T-cell (primary cell): ENCODE data around the gene MYLK3. TPM values are rescaled to one million over a fixed set of nuclear protein-coding genes. Genes with fewer than 3 reads are reported as not detected.

Experiments used
- ATAC-seq, 4 experiments: fragments of 200-7000 bp in 3 of 4; fragments of 150-1000 bp in 1 of 4; cut with Tn5 transposase; replicated peaks in 1 of 4; 1 replicate in 3 of 4; 2 replicates in 1 of 4; pipeline ENCODE4 v1.10.0; 2021; ENCODE audit warnings: moderate library complexity in 3 of 4, mild to moderate bottlenecking in 2 of 4, moderate number of reproducible peaks in 1 of 4
- CTCF ChIA-PET, 2 donors: fragments of 300-600 bp; sonication (Branson Sonifier 250); formaldehyde crosslinking; loops; one replicate each; lab custom pipeline; 2022; ENCODE audit warnings: antibody characterized with exemption in 2 of 2; lab: Charles Lee
- POLR2A ChIA-PET, 2 donors: fragments of 300-600 bp; sonication (Branson Sonifier 250); formaldehyde crosslinking; loops; one replicate each; lab custom pipeline; 2022; ENCODE audit warnings: antibody characterized with exemption in 2 of 2; lab: Charles Lee
- DNase-seq, 35 experiments: peaks; one replicate each; pipeline versions ENCODE4 v3.0.0 to v3.0.0-alpha.2; 2013 to 2023
- H3K27ac ChIP-seq: one replicate; pipeline ENCODE4 v1.5.1; 2013; ENCODE audit warnings: low read length
- H3K27me3 ChIP-seq, 2 experiments: replicated peaks in 1 of 2; 1 replicate in 1 of 2; 2 replicates in 1 of 2; pipeline versions ENCODE4 v1.6.1 to v1.7.0; 2013; ENCODE audit warnings: low read length in 1 of 2, mixed read lengths in 1 of 2; ENCODE audit not compliant: control insufficient read depth in 2 of 2, insufficient read depth in 2 of 2; ENCODE audit errors: extremely low read depth in 1 of 2
- H3K36me3 ChIP-seq, 2 donors: 1 replicate in 1 of 2; 2 replicates in 1 of 2; pipeline versions ENCODE4 v1.6.1 to v1.7.0; 2013; ENCODE audit warnings: low read length in 1 of 2; ENCODE audit not compliant: control insufficient read depth in 2 of 2, insufficient read depth in 1 of 2; ENCODE audit errors: extremely low read depth in 1 of 2
- H3K4me1 ChIP-seq, 2 experiments: 1 replicate in 1 of 2; 2 replicates in 1 of 2; pipeline versions ENCODE4 v1.6.1 to v1.7.0; 2013; ENCODE audit warnings: low read length in 2 of 2, mixed read lengths in 1 of 2; ENCODE audit not compliant: insufficient read depth in 2 of 2, control insufficient read depth in 1 of 2; ENCODE audit errors: extremely low read depth in 1 of 2
- H3K4me3 ChIP-seq, 2 donors: 1 replicate in 1 of 2; 2 replicates in 1 of 2; pipeline versions ENCODE4 v1.5.1 to v1.7.0; 2013; ENCODE audit warnings: mild to moderate bottlenecking in 2 of 2, low read length in 1 of 2, moderate library complexity in 1 of 2; ENCODE audit not compliant: control insufficient read depth in 1 of 2; ENCODE audit errors: extremely low read depth in 1 of 2
- H3K9me3 ChIP-seq: 2 replicates; pipeline ENCODE4 v1.7.0; 2013
- H3K27ac Mint-ChIP-seq, 2 donors: one replicate each; pipeline ENCODE4 v1.8.0; 2020 to 2021; ENCODE audit warnings: mild to moderate bottlenecking in 2 of 2, mixed read lengths in 2 of 2
- H3K27me3 Mint-ChIP-seq, 2 donors: one replicate each; pipeline ENCODE4 v1.8.0; 2021 to 2022; ENCODE audit warnings: mixed read lengths in 2 of 2
- H3K36me3 Mint-ChIP-seq: one replicate; pipeline ENCODE4 v1.8.0; 2021; ENCODE audit warnings: mixed read lengths
- H3K4me1 Mint-ChIP-seq, 3 donors: one replicate each; pipeline ENCODE4 v1.8.0; 2020 to 2022; ENCODE audit warnings: mixed read lengths in 3 of 3, mild to moderate bottlenecking in 1 of 3
- H3K4me3 Mint-ChIP-seq, 3 donors: one replicate each; pipeline ENCODE4 v1.8.0; 2020 to 2022; ENCODE audit warnings: mild to moderate bottlenecking in 3 of 3, mixed read lengths in 3 of 3, moderate library complexity in 3 of 3
- H3K9me3 Mint-ChIP-seq, 3 donors: one replicate each; pipeline ENCODE4 v1.8.0; 2020 to 2022; ENCODE audit warnings: mixed read lengths in 3 of 3
- WGBS: methylation state at CpG from one replicate; pipeline ENCODE4 v1.1.5; 2013; ENCODE audit warnings: missing lambda C conversion rate; ENCODE audit not compliant: insufficient coverage; 5-methylcytosine and 5-hydroxymethylcytosine counted together
- total RNA-seq, 35 experiments: library from RNA in 6 of 35; stranded (reverse) in 6 of 35; fragments of 120-200 nt in 1 of 35; gene quantifications; one replicate each; pipeline versions ENCODE4 v1.2.1 to v1.2.4 and lab custom pipeline; 2013 to 2026

MYLK3 gene
- total RNA-seq, 5 donors from 2014 or later (not counting 1 experiment from before 2014, with no cell fraction given), result 0.03 to 0.50 (median 0.03) TPM; not detected in 2

DNA sequence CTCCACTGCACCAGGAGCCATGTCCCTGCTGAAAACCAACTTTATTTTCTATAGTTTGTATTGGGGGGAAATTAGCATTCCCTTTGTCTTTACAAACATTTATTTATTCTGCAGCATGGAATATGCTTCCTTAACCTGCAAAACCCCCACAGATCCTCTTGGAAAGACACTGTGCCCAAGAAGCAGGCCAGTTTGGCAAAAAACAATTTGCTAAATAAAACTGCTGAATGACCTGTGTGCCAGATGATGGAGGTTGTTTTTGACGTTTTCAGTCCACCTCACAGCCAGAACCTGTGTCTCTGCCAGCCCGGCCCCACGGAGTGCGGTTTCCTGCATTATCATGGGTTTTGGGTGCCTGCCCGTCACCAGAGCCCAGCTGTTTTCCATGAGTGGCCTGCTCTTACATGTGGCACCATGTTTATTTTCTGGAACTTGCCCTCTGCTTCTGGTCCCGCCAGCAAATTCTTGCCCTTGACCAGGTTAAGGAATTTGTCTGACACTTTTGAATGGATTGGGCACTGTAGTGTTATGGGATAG lies 32.3 kb downstream of the MYLK3 start:
- no peaks in the 10 kb centered on the region for H3K4me1 ChIP-seq
- peaks cover 0 to 4% of the 10 kb centered on the region in 2 experiments for H3K27me3 ChIP-seq
- ATAC-seq (no peak), DNase-seq (no peak)
- no peaks in the 10 kb centered on the region for H3K36me3 ChIP-seq
- H3K4me3 ChIP-seq, result no peak overlapping the region
- no peak overlapping the region for H3K27ac ChIP-seq
- H3K9me3 ChIP-seq, result no peaks in the 10 kb centered on the region
- CTCF ChIA-PET, result no interaction called here
- Mint-ChIP-seq H3K27ac (no peak overlapping the region), H3K4me3 (no peak overlapping the region), H3K9me3 (no peaks in the 10 kb centered on the region), H3K4me1 (no peaks in the 10 kb centered on the region), H3K36me3 (no peaks in the 10 kb centered on the region), H3K27me3 (no peaks in the 10 kb centered on the region)
- POLR2A ChIA-PET, result no interaction called here
- WGBS, result 64% methylated on average over 5 of the region's 6 CpGs

GRCh38 chr16:46714797-46715591 lies 33.1 kb downstream of the MYLK3 start:
- ChIA-PET CTCF (no interaction called here), POLR2A (no interaction called here)
- no peak overlapping the region for H3K4me3 ChIP-seq
- no peaks in the 10 kb centered on the region for H3K36me3 Mint-ChIP-seq
- H3K9me3 Mint-ChIP-seq, result no peaks in the 10 kb centered on the region
- no peak overlapping the region for H3K27ac Mint-ChIP-seq
- H3K27me3 ChIP-seq, result peaks cover 0 to 4% of the 10 kb centered on the region in 2 experiments
- WGBS, result 83% methylated on average over 1 of the region's 7 CpGs
- H3K27me3 Mint-ChIP-seq, result no peaks in the 10 kb centered on the region
- no peaks in the 10 kb centered on the region for H3K4me1 ChIP-seq
- no peaks in the 10 kb centered on the region for H3K36me3 ChIP-seq
- H3K27ac ChIP-seq, result no peak overlapping the region
- H3K4me3 Mint-ChIP-seq, result no peak overlapping the region
- no peak for ATAC-seq
- H3K9me3 ChIP-seq, result no peaks in the 10 kb centered on the region
- no peaks in the 10 kb centered on the region for H3K4me1 Mint-ChIP-seq
- DNase-seq, result no peak

- Mint-ChIP-seq H3K4me3 (no peak overlapping the region), H3K36me3 (no peaks in the 10 kb centered on the region), H3K27ac (no peak overlapping the region), H3K9me3 (no peaks in the 10 kb centered on the region), H3K4me1 (no peaks in the 10 kb centered on the region), H3K27me3 (no peaks in the 10 kb centered on the region)
- ChIA-PET CTCF (no interaction called here), POLR2A (no interaction called here)
- Histone ChIP-seq H3K9me3 (no peaks in the 10 kb centered on the region), H3K4me3 (no peak overlapping the region), H3K4me1 (no peaks in the 10 kb centered on the region), H3K27me3 (peaks cover 0 to 4% of the 10 kb centered on the region in 2 experiments), H3K27ac (no peak overlapping the region), H3K36me3 (no peaks in the 10 kb centered on the region)
- ATAC-seq (no peak), DNase-seq (no peak)
- no CpG with 5 or more reads among the region's 3 CpGs for WGBS
Measured at GRCh38 chr16:46713634-46714033, 34.5 kb downstream of the MYLK3 start.

- H3K4me3 ChIP-seq, result no peak overlapping the region
- Mint-ChIP-seq H3K27ac (no peak overlapping the region), H3K36me3 (no peaks in the 10 kb centered on the region), H3K9me3 (no peaks in the 10 kb centered on the region), H3K4me3 (no peak overlapping the region), H3K4me1 (no peaks in the 10 kb centered on the region), H3K27me3 (no peaks in the 10 kb centered on the region)
- POLR2A ChIA-PET, result no interaction called here
- H3K36me3 ChIP-seq, result no peaks in the 10 kb centered on the region
- no peak for DNase-seq
- WGBS, result no CpG with 5 or more reads among the region's 3 CpGs
- CTCF ChIA-PET, result no interaction called here
- ATAC-seq, result no peak
- no peaks in the 10 kb centered on the region for H3K9me3 ChIP-seq
- no peak overlapping the region for H3K27ac ChIP-seq
- no peaks in the 10 kb centered on the region for H3K4me1 ChIP-seq
- H3K27me3 ChIP-seq, result peaks cover 0 to 4% of the 10 kb centered on the region in 2 experiments
Measured at GRCh38 chr16:46712911-46713310, 35.2 kb downstream of the MYLK3 start.

- Histone ChIP-seq H3K27me3 (peaks cover 0 to 4% of the 10 kb centered on the region in 2 experiments), H3K9me3 (no peaks in the 10 kb centered on the region), H3K4me3 (no peak overlapping the region), H3K27ac (no peak overlapping the region), H3K4me1 (no peaks in the 10 kb centered on the region), H3K36me3 (no peaks in the 10 kb centered on the region)
- CTCF ChIA-PET, result interaction anchor here (0.7 kb wide), 3 partner anchors 19 to 349 kb away, joined by 3 to 5 read pairs (median 4); no protein-coding TSS in a partner anchor
- DNase-seq, result no peak
- no peaks in the 10 kb centered on the region for H3K36me3 Mint-ChIP-seq
- no peak overlapping the region for H3K4me3 Mint-ChIP-seq
- POLR2A ChIA-PET, result no interaction called here
- no peaks in the 10 kb centered on the region for H3K9me3 Mint-ChIP-seq
- no peak for ATAC-seq
- no peaks in the 10 kb centered on the region for H3K4me1 Mint-ChIP-seq
- H3K27ac Mint-ChIP-seq, result no peak overlapping the region
- WGBS, result 85% methylated on average over 6 of the region's 10 CpGs
- peaks cover 0 to 6% of the 10 kb centered on the region in 2 donors for H3K27me3 Mint-ChIP-seq
Measured at GRCh38 chr16:46711106-46712058, 36.8 kb downstream of the MYLK3 start.

GRCh38 chr16:46709469-46710005 lies 38.6 kb downstream of the MYLK3 start:
- Mint-ChIP-seq H3K36me3 (no peaks in the 10 kb centered on the region), H3K4me1 (no peaks in the 10 kb centered on the region), H3K4me3 (no peak overlapping the region), H3K27me3 (peaks cover 0 to 6% of the 10 kb centered on the region in 2 donors), H3K9me3 (no peaks in the 10 kb centered on the region), H3K27ac (no peak overlapping the region)
- CTCF ChIA-PET, result no interaction called here
- 75% methylated on average over 2 of the region's 3 CpGs for WGBS
- ATAC-seq, result no peak
- no peaks in the 10 kb centered on the region for H3K4me1 ChIP-seq
- H3K36me3 ChIP-seq, result no peaks in the 10 kb centered on the region
- POLR2A ChIA-PET, result interaction anchor here in 1 of 2 donors (0.6 kb wide), 1 partner anchor 89 kb away, joined by 3 read pairs; no protein-coding TSS in a partner anchor
- no peak for DNase-seq
- no peaks in the 10 kb centered on the region for H3K27me3 ChIP-seq
- H3K9me3 ChIP-seq, result no peaks in the 10 kb centered on the region
- no peak overlapping the region for H3K27ac ChIP-seq
- H3K4me3 ChIP-seq, result no peak overlapping the region
